ENCODE results near the gene ADGRV1. TPM values are rescaled to one million over a fixed set of nuclear protein-coding genes. Genes with fewer than 3 reads are reported as not detected.

ADGRV1 gene
- total RNA-seq, 2 experiments from 2014 or later: not detected

- intact Hi-C loops (cut with micrococcal nuclease; ENCODE audit: unreplicated experiment): no loop called here
- Histone ChIP-seq H3K9me3 (ENCODE audit: low read length) (no peaks in the 10 kb centered on the region), H2AFZ (ENCODE audit: low read length) (no peak overlapping the region), H3K9me2 (ENCODE audit: insufficient read depth, low read length) (no peaks in the 10 kb centered on the region), H4K20me1 (ENCODE audit: insufficient read depth, low read length) (no peaks in the 10 kb centered on the region), H3K4me2 (ENCODE audit: low read length) (no peak overlapping the region), H3K36me3 (ENCODE audit: insufficient read depth, low read length) (no peaks in the 10 kb centered on the region), H3K4me1 (ENCODE audit: insufficient read depth, low read length, poor library complexity, severe bottlenecking) (no peaks in the 10 kb centered on the region), H3K4me3 (ENCODE audit: low read depth, low read length, poor library complexity, severe bottlenecking) (no peak overlapping the region), H3K79me2 (ENCODE audit: insufficient read depth, low read depth, low read length) (no peaks in the 10 kb centered on the region), H3K27ac (ENCODE audit: low read depth, low read length, poor library complexity, severe bottlenecking) (no peak overlapping the region)
- BruUV-seq (replicated peaks): no TSS peak
- TF ChIP-seq EZH2phosphoT487 (IDR thresholded peaks at IDR 0.05; ENCODE audit: borderline replicate concordance, low read depth, low read length): no peak
- TF ChIP-seq CTCF (conservative IDR thresholded peaks at IDR 0.05; ENCODE audit: low read length): no peak
- POLR2A ChIA-PET: interaction anchor here (0.9 to 1.2 kb wide), 2 partner anchors 10 to 15 kb away, joined by 3 read pairs; no protein-coding TSS in a partner anchor
- DNase-seq (ENCODE audit: low spot score): no peak
- CTCF ChIA-PET (ENCODE audit: unreplicated experiment): no interaction called here
Measured at GRCh38 chr5:91142386-91142785, 583.8 kb downstream of the ADGRV1 start.

GRCh38 chr5:91142819-91143218 lies 584.2 kb downstream of the ADGRV1 start:
- Histone ChIP-seq H4K20me1 (ENCODE audit: insufficient read depth, low read length) (no peaks in the 10 kb centered on the region), H3K27ac (ENCODE audit: low read depth, low read length, poor library complexity, severe bottlenecking) (no peak overlapping the region), H2AFZ (ENCODE audit: low read length) (no peak overlapping the region), H3K79me2 (ENCODE audit: insufficient read depth, low read depth, low read length) (no peaks in the 10 kb centered on the region), H3K4me3 (ENCODE audit: low read depth, low read length, poor library complexity, severe bottlenecking) (no peak overlapping the region), H3K4me1 (ENCODE audit: insufficient read depth, low read length, poor library complexity, severe bottlenecking) (no peaks in the 10 kb centered on the region), H3K36me3 (ENCODE audit: insufficient read depth, low read length) (no peaks in the 10 kb centered on the region), H3K4me2 (ENCODE audit: low read length) (no peak overlapping the region), H3K9me2 (ENCODE audit: insufficient read depth, low read length) (no peaks in the 10 kb centered on the region), H3K9me3 (ENCODE audit: low read length) (no peaks in the 10 kb centered on the region)
- ChIA-PET POLR2A (interaction anchor here (0.9 to 1.2 kb wide), 2 partner anchors 9 to 10 kb away, joined by 3 to 4 read pairs; no protein-coding TSS in a partner anchor), CTCF (ENCODE audit: unreplicated experiment) (no interaction called here)
- DNase-seq (ENCODE audit: low spot score): no peak
- BruUV-seq (replicated peaks): no TSS peak
- intact Hi-C loops (cut with micrococcal nuclease; ENCODE audit: unreplicated experiment): no loop called here
- TF ChIP-seq CTCF (conservative IDR thresholded peaks at IDR 0.05; ENCODE audit: low read length): no peak
- TF ChIP-seq EZH2phosphoT487 (IDR thresholded peaks at IDR 0.05; ENCODE audit: borderline replicate concordance, low read depth, low read length): no peak

GRCh38 chr5:91143840-91144239 lies 585.2 kb downstream of the ADGRV1 start:
- intact Hi-C loops (cut with micrococcal nuclease; ENCODE audit: unreplicated experiment): no loop called here
- CTCF ChIA-PET (ENCODE audit: unreplicated experiment): no interaction called here
- no peak overlapping the region for H3K4me2 ChIP-seq (ENCODE audit: low read length)
- POLR2A ChIA-PET: interaction anchor here (0.9 kb wide), 1 partner anchor 8 kb away, joined by 4 read pairs; no protein-coding TSS in a partner anchor
- TF ChIP-seq EZH2phosphoT487 (IDR thresholded peaks at IDR 0.05; ENCODE audit: borderline replicate concordance, low read depth, low read length): no peak
- no peak for TF ChIP-seq CTCF (conservative IDR thresholded peaks at IDR 0.05; ENCODE audit: low read length)
- H3K9me2 ChIP-seq (ENCODE audit: insufficient read depth, low read length): no peaks in the 10 kb centered on the region
- H3K79me2 ChIP-seq (ENCODE audit: insufficient read depth, low read depth, low read length): no peaks in the 10 kb centered on the region
- no peaks in the 10 kb centered on the region for H3K36me3 ChIP-seq (ENCODE audit: insufficient read depth, low read length)
- no peak for DNase-seq (ENCODE audit: low spot score)
- no peak overlapping the region for H3K27ac ChIP-seq (ENCODE audit: low read depth, low read length, poor library complexity, severe bottlenecking)
- no peaks in the 10 kb centered on the region for H3K9me3 ChIP-seq (ENCODE audit: low read length)
- no peak overlapping the region for H2AFZ ChIP-seq (ENCODE audit: low read length)
- no peak overlapping the region for H3K4me3 ChIP-seq (ENCODE audit: low read depth, low read length, poor library complexity, severe bottlenecking)
- no peaks in the 10 kb centered on the region for H3K4me1 ChIP-seq (ENCODE audit: insufficient read depth, low read length, poor library complexity, severe bottlenecking)
- BruUV-seq (replicated peaks): no TSS peak
- H4K20me1 ChIP-seq (ENCODE audit: insufficient read depth, low read length): no peaks in the 10 kb centered on the region
